Ovary (tissue), 9 donors: ENCODE results near the gene ZBED4. TPM values are rescaled to one million over a fixed set of nuclear protein-coding genes. Genes with fewer than 3 reads are reported as not detected.
A peak's percentile ranks its signal among the peaks of the same experiment; 100 is the strongest.

Source experiments
- DNase-seq, 5 donors: peaks; one replicate each; pipeline ENCODE4 v3.0.0-alpha.2; 2019 to 2020
- H3K27ac ChIP-seq, 2 donors: fragments of 200-600 bp; one replicate each; pipeline versions ENCODE4 v1.5.1 to v1.8.0; 2019 to 2022
- H3K27me3 ChIP-seq: fragments of 200-600 bp; one replicate; pipeline ENCODE4 v1.8.0; 2022
- H3K36me3 ChIP-seq: fragments of 200-600 bp; sonication (generic); one replicate; pipeline ENCODE4 v1.5.1; 2019
- H3K4me1 ChIP-seq: one replicate; pipeline ENCODE4 v1.8.1; 2013; ENCODE audit warnings: mild to moderate bottlenecking, moderate library complexity; ENCODE audit not compliant: insufficient read depth
- H3K4me3 ChIP-seq: fragments of 200-600 bp; sonication (generic); one replicate; pipeline ENCODE4 v1.5.1; 2017
- H3K9me3 ChIP-seq, 2 donors: fragments of 200-600 bp in 1 of 2; sonication (generic) in 1 of 2; one replicate each; pipeline versions ENCODE4 v1.5.1 to v1.8.1; 2013 to 2019; ENCODE audit warnings: mild to moderate bottlenecking in 1 of 2, moderate library complexity in 1 of 2
- EP300 ChIP-seq: sonication (generic); formaldehyde crosslinking; IDR thresholded peaks from one replicate; pipeline ENCODE4 v1.6.1; 2017; ENCODE audit warnings: antibody characterized with exemption
- POLR2A ChIP-seq: fragments of 450-650 bp; IDR thresholded peaks from one replicate; pipeline ENCODE4 v1.6.1; 2017; ENCODE audit warnings: antibody characterized with exemption, mild to moderate bottlenecking, moderate library complexity
- WGBS, 3 donors: extraction: QIAGEN DNeasy Blood & Tissue Kit in 1 of 3; methylation state at CpG; one replicate each; pipeline versions ENCODE4 v1.1.5 to v1.1.7; 2013 to 2017; 5-methylcytosine and 5-hydroxymethylcytosine counted together
- intact Hi-C, 4 donors: fragments of 100-400 bp; cut with DNase I; formaldehyde crosslinking; loops; one replicate each; pipeline versions ENCODE4 v1.11.0 to v1.15.1; 2022 to 2023
- polyA plus RNA-seq, 2 donors: library from polyadenylated mRNA; stranded (reverse); fragments of 200-250 nt in 1 of 2; fragments of 350-450 nt in 1 of 2; fragmentation: Illumina TruSeq in 1 of 2; extraction: RNeasy Lipid Tissue Mini Kit (QIAGEN cat#74804) in 1 of 2; gene quantifications; one replicate each; pipeline ENCODE4 v1.2.3, GENCODE V29; 2013 to 2014
- total RNA-seq, 7 donors: library from RNA; depleted of rRNA in 2 of 7; stranded (reverse); fragments of >200 nt in 2 of 7; fragmentation: NEBNext Ultra II Directional in 3 of 7; extraction: Animal tissue kit (Norgen Biotek cat#: 25700) in 3 of 7; gene quantifications; one replicate each; pipeline versions ENCODE4 v1.1.0 to v1.2.4, GENCODE V29; 2016 to 2023
- TF ChIP-seq, protein P1 (sequence below), 3 donors: fragments of 450-650 bp in 2 of 3; fragments of 200-600 bp in 1 of 3; IDR thresholded peaks; one replicate each; pipeline versions ENCODE4 v1.5.1 to v1.8.0; 2016 to 2022; ENCODE audit warnings: antibody characterized with exemption in 3 of 3, mild to moderate bottlenecking in 1 of 3
- donor health status: DM: no; HTN: no; CAD: no; lungs with moderate emphysema.
- donor health status: DM: no; HTN: no; CAD: no.
- donor health status: Bipolar disorder and iron deficiency.
- donor health status: DM: yes; HTN: yes; CAD: no.
- donor health status: DM: no; HTN: no; CAD: no.
- donor health status: DM: yes; HTN: yes; CAD: no.

ZBED4 gene
- total and polyA plus RNA-seq, 9 donors, result 3.5 to 9.6 (median 7.8) TPM

DNA sequence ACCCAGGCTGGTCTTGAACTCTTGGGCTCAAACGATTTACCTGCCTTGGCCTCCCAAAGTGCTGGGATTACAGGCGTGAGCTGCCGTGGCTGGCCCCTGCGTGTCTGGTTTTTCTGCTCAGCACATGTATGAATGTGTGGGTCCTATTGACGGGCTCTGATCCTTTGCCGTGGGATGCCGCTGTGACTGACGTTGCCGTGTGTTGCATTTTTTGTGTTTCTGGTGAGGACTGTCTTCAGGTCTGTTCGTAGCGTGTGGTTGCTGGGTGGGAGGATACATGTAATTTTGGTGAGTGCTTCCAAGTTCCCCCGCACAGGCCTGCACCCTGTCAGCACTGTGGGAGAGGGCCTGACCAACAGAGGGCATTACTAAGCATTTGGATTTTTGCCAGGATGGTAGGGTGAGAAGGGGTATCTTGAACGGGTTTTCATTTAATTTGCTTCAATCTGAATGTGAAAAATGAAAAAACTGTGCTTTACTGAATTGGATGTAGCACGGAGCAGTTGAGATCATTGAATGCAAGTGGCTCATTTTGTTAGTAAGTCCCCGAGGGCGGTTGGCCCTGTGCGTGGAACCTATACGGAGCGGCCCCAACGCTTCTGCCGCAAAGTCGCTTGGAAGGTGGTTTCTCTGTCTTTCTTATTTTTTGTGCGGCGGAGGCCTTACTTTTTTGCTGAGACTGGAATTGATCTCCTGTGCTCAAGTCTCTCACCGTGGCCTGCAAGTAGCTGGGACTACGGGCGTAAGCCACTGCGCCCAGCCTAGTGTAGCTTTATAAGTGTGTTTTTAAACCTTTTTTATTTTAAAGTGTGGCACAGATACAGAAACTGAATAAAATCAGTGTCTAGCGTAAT lies 8.2 kb downstream of the ZBED4 start:
- Histone ChIP-seq H3K9me3 (no peaks in the 10 kb centered on the region), H3K4me3 (no peak overlapping the region), H3K27ac (no peak overlapping the region), H3K36me3 (no peaks in the 10 kb centered on the region), H3K27me3 (no peaks in the 10 kb centered on the region), H3K4me1 (no peaks in the 10 kb centered on the region)
- intact Hi-C loops, result no loop called here
- 88 to 93% (median 92%) methylated on average over 29 of the region's 29 CpGs for WGBS, 3 donors
- TF ChIP-seq, protein P1, sequence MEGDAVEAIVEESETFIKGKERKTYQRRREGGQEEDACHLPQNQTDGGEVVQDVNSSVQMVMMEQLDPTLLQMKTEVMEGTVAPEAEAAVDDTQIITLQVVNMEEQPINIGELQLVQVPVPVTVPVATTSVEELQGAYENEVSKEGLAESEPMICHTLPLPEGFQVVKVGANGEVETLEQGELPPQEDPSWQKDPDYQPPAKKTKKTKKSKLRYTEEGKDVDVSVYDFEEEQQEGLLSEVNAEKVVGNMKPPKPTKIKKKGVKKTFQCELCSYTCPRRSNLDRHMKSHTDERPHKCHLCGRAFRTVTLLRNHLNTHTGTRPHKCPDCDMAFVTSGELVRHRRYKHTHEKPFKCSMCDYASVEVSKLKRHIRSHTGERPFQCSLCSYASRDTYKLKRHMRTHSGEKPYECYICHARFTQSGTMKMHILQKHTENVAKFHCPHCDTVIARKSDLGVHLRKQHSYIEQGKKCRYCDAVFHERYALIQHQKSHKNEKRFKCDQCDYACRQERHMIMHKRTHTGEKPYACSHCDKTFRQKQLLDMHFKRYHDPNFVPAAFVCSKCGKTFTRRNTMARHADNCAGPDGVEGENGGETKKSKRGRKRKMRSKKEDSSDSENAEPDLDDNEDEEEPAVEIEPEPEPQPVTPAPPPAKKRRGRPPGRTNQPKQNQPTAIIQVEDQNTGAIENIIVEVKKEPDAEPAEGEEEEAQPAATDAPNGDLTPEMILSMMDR (IDR thresholded peaks at IDR 0.05), result no peak
- no peak for TF ChIP-seq POLR2A
- no peak for TF ChIP-seq EP300
- no peak for DNase-seq

DNA sequence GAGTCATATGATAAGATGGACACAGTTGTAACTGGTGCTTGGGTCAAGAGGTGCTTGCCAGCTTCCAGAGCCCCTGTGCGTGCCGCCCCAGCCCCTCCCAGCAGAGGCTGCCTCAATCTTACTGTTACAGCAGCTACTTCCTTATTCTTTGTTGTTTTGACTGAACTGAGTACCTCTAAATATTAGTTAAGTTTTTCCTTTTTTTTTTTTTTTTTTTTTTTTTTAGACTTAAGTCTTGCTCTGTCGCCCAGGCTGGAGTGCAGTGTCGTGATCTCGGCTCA lies 8.8 kb downstream of the ZBED4 start:
- Histone ChIP-seq H3K4me3 (no peak overlapping the region), H3K27me3 (no peaks in the 10 kb centered on the region), H3K9me3 (no peaks in the 10 kb centered on the region), H3K36me3 (no peaks in the 10 kb centered on the region), H3K27ac (no peak overlapping the region), H3K4me1 (no peaks in the 10 kb centered on the region)
- TF ChIP-seq, protein P1 (IDR thresholded peaks at IDR 0.05), result no peak
- TF ChIP-seq POLR2A, result no peak
- TF ChIP-seq EP300, result no peak
- no peak for DNase-seq
- 91 to 94% (median 94%) methylated on average over 5 of the region's 5 CpGs for WGBS, 3 donors
- intact Hi-C loops, result no loop called here

DNA sequence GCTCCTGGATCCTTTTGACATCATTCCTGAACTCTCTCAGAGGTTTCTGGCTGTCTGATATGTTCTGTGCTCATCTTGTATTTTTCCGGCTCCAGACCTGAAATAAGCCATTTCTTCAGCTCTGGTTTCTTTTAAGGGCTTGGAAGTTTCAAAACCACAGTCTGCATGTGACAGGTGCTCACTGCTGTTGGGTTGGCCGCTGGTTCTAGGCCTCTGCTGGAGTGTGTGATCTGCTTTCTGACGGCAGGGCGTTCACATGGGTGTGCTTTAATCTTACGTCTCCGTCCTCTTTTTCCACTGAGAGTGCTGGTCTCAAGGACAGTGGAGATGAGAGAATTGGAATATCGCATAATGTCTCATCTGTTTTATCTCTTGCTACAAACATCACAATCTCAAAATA lies 10.3 kb downstream of the ZBED4 start:
- H3K27ac ChIP-seq, result no peak overlapping the region
- H3K27me3 ChIP-seq, result no peaks in the 10 kb centered on the region
- intact Hi-C loops, result no loop called here
- 60 to 78% (median 72%) methylated on average over 6 to 7 of the region's 7 CpGs for WGBS, 3 donors
- no peaks in the 10 kb centered on the region for H3K9me3 ChIP-seq
- no peaks in the 10 kb centered on the region for H3K36me3 ChIP-seq
- no peak overlapping the region for H3K4me3 ChIP-seq
- DNase-seq, result no peak
- H3K4me1 ChIP-seq, result no peaks in the 10 kb centered on the region
- TF ChIP-seq, protein P1 (IDR thresholded peaks at IDR 0.05), result no peak
- TF ChIP-seq POLR2A (no peak), EP300 (no peak)

DNA sequence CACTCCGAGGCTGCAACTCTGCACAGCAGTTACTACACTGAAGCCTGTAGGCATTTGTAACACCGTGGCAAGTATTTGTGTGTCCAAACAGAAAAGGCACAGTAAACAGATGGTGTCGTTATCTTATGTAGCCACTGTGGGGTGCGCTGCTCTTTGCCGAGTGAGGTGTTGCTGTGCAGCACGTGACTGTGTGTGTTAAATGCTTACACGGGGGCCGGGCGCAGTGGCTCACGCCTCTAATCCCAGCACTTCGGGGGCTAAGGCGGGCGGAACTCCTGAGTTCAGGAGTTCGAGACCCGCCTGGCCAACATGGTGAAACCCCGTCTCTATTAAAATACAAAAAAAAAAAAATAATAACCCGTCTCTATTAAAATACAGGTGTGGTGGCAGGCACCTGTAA lies 11.5 kb downstream of the ZBED4 start:
- intact Hi-C loops, result no loop called here
- peak in 1 of 5 donors; percentile 8 for DNase-seq
- Histone ChIP-seq H3K36me3 (no peaks in the 10 kb centered on the region), H3K27me3 (no peaks in the 10 kb centered on the region), H3K27ac (no peak overlapping the region), H3K4me1 (no peaks in the 10 kb centered on the region), H3K9me3 (peaks cover 0 to 4% of the 10 kb centered on the region in 2 donors), H3K4me3 (no peak overlapping the region)
- 91 to 93% (median 92%) methylated on average over 17 of the region's 17 CpGs for WGBS, 3 donors
- TF ChIP-seq EP300 (no peak), POLR2A (no peak)
- TF ChIP-seq, protein P1 (IDR thresholded peaks at IDR 0.05), result no peak
